Mesodermal cell (in vitro differentiated cells): ENCODE data around the gene PTGES2. TPM values are rescaled to one million over a fixed set of nuclear protein-coding genes. Genes with fewer than 3 reads are reported as not detected.

Source experiments
- H3K27ac ChIP-seq: 2 replicates; pipeline ENCODE4 v1.7.0; 2013; ENCODE audit warnings: mild to moderate bottlenecking, low read depth, low read length, moderate library complexity; ENCODE audit not compliant: severe bottlenecking
- H3K36me3 ChIP-seq: 2 replicates; pipeline ENCODE4 v1.7.1; 2013; ENCODE audit warnings: mild to moderate bottlenecking, low read length, moderate library complexity; ENCODE audit not compliant: control insufficient read depth, insufficient read depth
- H3K4me1 ChIP-seq: one replicate; pipeline ENCODE4 v1.7.1; 2013; ENCODE audit warnings: mild to moderate bottlenecking, low read length; ENCODE audit not compliant: insufficient read depth, control insufficient read depth, poor library complexity, severe bottlenecking
- H3K4me3 ChIP-seq: 2 replicates; pipeline ENCODE4 v1.7.0; 2013; ENCODE audit warnings: low read length, control low read depth, mild to moderate bottlenecking; ENCODE audit not compliant: insufficient read depth, poor library complexity, severe bottlenecking; ENCODE audit errors: extremely low read depth
- H3K9me3 ChIP-seq: 2 replicates; pipeline ENCODE4 v1.7.1; 2013; ENCODE audit warnings: mild to moderate bottlenecking, low read length, moderate library complexity; ENCODE audit not compliant: control insufficient read depth
- WGBS, 2 experiments: methylation state at CpG; one replicate each; pipeline ENCODE4 v1.1.5; 2013; ENCODE audit warnings: missing lambda C conversion rate in 2 of 2; ENCODE audit not compliant: insufficient coverage in 2 of 2; 5-methylcytosine and 5-hydroxymethylcytosine counted together
- polyA plus RNA-seq, 2 experiments: library from polyadenylated mRNA; stranded (reverse); fragments of 50-300 nt; gene quantifications; one replicate each; pipeline ENCODE4 v1.2.3, GENCODE V29; 2013

PTGES2 gene
- polyA plus RNA-seq (2013, experiment 1 of 2): 36.7 TPM
- 30.0 TPM for polyA plus RNA-seq (2013, experiment 2 of 2)

DNA sequence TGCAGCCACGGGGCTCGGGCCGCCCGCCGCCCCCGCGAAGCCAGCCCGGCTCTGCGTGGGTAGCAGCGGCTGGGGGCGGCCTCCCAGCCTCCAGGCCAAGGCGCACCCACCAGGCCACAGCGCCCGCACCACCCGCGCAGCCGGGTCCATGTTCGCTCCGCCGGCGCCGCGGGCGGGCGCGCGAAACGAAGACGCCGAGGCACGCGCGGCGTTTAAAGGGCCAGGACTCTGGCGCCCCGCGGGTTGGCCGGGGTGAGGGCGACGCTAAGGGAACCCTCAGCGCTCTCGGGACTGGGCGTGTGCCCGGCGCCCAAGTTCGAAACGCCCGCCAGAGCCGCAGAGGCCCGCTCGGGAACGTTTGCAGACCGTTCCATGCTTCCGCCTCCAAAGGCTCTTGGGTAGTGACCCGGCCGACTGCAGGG lies at the start of gene PTGES2:
PTGES2 (minus strand) TSS at position 162 of the 422 bp plus-strand sequence; CDS start at position 150, 12 bp downstream.
- peaks cover 6% of the 10 kb centered on the region for H3K9me3 ChIP-seq
- H3K36me3 ChIP-seq: peaks cover 22% of the 10 kb centered on the region
- 0% methylated on average over 40 to 55 of the region's 56 CpGs for WGBS, 2 experiments
- peak within 1 kb of the TSS; percentile 87 for H3K4me3 ChIP-seq
- H3K4me1 ChIP-seq: no peaks in the 10 kb centered on the region
- peak within 1 kb of the TSS; percentile 77 for H3K27ac ChIP-seq

DNA sequence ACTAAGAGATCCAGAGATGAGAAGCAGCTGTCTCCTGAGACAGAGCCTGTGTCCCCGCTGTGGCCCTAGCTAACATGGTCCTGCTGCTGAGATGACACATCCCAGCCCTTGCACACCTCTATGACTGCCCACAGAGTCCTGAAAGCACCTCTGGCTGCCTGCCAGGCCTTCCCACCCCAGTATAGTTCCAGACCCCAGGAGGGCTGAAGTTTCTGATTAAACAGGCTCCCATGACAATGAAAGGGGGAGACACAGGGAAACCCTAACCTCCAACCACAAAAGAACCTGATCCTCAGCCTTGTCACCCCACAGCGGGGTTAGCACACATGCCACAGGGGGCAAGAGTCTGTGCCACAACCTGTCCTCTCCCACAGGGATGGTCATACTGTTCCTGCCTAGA lies 48.2 kb upstream of the PTGES2 start:
- Histone ChIP-seq H3K4me1 (no peaks in the 10 kb centered on the region), H3K9me3 (peaks cover 5% of the 10 kb centered on the region), H3K36me3 (peaks cover 78% of the 10 kb centered on the region), H3K27ac (no peak overlapping the region), H3K4me3 (no peak overlapping the region)
- 94 to 100% methylated on average over 1 to 2 of the region's 2 CpGs for WGBS, 2 experiments

DNA sequence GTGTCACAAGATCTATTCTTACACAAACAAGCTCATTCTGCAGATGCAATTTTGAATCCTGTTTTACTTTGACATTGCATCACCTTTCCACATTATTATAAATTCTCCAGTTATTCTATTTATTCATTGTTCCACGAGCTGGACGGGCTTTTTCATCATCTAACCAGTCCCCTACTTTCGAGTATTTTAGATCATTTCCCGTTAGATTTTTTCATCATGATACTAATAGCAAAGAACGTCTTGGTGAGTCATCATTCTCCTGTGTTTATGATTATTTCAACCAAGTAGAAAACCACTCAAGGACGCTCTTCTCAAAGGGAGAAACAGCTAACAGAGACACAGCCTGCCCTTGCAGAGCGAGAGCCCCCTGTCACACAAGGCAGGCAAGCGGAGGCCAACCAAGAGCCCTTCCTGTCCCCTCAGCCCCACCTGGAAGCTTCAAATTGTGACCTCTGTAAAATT lies 47.6 kb upstream of the PTGES2 start:
- Histone ChIP-seq H3K36me3 (peaks cover 76% of the 10 kb centered on the region), H3K27ac (no peak overlapping the region), H3K4me3 (no peak overlapping the region), H3K9me3 (peaks cover 5% of the 10 kb centered on the region), H3K4me1 (no peaks in the 10 kb centered on the region)
- 81 to 86% methylated on average over 7 of the region's 8 CpGs for WGBS, 2 experiments

- Histone ChIP-seq H3K4me3 (no peak overlapping the region), H3K9me3 (peaks cover 2% of the 10 kb centered on the region), H3K36me3 (peaks cover 76% of the 10 kb centered on the region), H3K27ac (no peak overlapping the region), H3K4me1 (no peaks in the 10 kb centered on the region)
- 86 to 93% methylated on average over 2 to 4 of the region's 4 CpGs for WGBS, 2 experiments
Observed at GRCh38 chr9:128174062-128174461, 46.5 kb upstream of the PTGES2 start.

DNA sequence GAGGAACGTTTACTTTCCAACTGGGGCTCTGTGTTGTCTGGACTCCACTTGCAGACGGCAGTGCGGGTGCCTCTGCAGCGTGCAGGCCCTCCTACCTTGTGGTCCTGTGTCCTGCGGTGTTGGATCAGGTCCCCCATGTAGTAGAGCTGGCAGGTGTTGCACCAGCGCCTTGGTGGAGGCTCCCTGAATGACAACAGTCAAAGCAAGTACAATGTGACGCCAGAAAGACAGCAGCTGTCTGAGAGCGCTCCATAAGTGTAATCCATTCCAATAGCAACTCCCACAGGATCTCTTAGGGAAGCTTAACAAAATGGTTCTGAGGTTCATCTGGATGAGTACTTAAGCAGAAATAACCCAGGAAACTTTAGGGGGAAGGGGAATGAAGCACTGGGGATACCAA lies 42.4 kb upstream of the PTGES2 start:
- Histone ChIP-seq H3K9me3 (no peaks in the 10 kb centered on the region), H3K4me3 (no peak overlapping the region), H3K27ac (no peak overlapping the region), H3K36me3 (peaks cover 75% of the 10 kb centered on the region), H3K4me1 (no peaks in the 10 kb centered on the region)
- WGBS, 2 experiments: 95 to 100% methylated on average over 6 of the region's 8 CpGs

GRCh38 chr9:128169492-128169891 lies 42.0 kb upstream of the PTGES2 start:
- Histone ChIP-seq H3K27ac (no peak overlapping the region), H3K4me1 (no peaks in the 10 kb centered on the region), H3K4me3 (no peak overlapping the region), H3K36me3 (peaks cover 75% of the 10 kb centered on the region), H3K9me3 (no peaks in the 10 kb centered on the region)
- WGBS, 2 experiments: 92 to 94% methylated on average over 6 to 8 of the region's 8 CpGs

DNA sequence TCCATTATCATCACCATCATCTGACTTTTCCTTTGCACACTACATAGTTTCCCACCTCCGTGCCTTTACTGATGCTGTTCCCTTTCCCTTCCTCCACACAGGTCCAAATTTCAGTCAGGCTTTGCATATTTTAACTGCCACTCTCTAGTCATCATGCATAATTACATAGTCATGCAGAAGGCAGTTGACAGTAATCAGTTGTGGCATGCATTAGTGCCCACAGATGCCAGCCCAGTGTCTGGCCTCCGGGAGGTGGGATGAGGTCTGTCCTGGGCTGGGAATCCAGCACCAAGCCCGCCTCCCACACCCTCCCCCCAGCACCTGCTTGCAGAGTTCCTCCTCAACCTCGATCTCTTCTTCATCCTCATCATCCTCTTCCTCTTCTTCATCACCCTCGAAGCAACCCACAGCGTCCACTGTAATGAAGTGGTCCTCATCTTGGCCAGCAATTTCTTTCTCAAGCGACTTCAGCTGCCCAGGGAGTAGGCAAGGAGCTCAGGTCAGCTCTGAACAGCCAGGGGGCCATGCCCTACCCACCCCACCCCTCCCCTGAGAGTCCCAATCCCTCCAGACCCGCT lies 41.3 kb upstream of the PTGES2 start:
- no peak overlapping the region for H3K27ac ChIP-seq
- H3K4me3 ChIP-seq: no peak overlapping the region
- no peaks in the 10 kb centered on the region for H3K9me3 ChIP-seq
- peaks cover 75% of the 10 kb centered on the region for H3K36me3 ChIP-seq
- H3K4me1 ChIP-seq: no peaks in the 10 kb centered on the region
- WGBS, 2 experiments: 95 to 96% methylated on average over 8 of the region's 8 CpGs

- Histone ChIP-seq H3K27ac (no peak overlapping the region), H3K4me3 (no peak overlapping the region), H3K36me3 (peaks cover 86% of the 10 kb centered on the region), H3K4me1 (no peaks in the 10 kb centered on the region), H3K9me3 (no peaks in the 10 kb centered on the region)
- WGBS, 2 experiments: 96 to 100% methylated on average over 3 to 4 of the region's 4 CpGs
Observed at GRCh38 chr9:128167209-128167608, 39.7 kb upstream of the PTGES2 start.

DNA sequence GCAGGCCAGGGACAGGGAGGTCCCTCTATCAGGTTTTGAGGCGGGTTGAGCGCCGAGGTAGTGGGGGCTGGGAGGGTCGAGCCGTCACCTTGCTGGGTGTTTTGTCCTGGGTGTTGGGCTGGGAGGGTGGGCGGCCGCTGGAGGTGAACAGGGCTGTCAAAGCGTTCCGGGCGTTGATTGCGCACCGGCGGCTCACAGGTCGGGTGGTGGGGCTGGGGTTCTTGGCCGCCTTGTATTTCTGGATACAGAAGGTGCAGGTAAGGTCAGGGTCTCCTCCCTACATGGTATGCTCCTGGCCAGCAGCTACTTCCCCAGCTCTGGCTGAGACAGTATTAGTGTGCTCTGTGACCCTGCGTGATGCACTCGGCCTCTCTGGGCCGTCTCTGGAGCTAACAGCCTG lies 38.6 kb upstream of the PTGES2 start:
- Histone ChIP-seq H3K4me1 (no peaks in the 10 kb centered on the region), H3K36me3 (peaks cover 88% of the 10 kb centered on the region), H3K27ac (no peak overlapping the region), H3K4me3 (no peak overlapping the region), H3K9me3 (no peaks in the 10 kb centered on the region)
- 96 to 98% methylated on average over 4 to 15 of the region's 18 CpGs for WGBS, 2 experiments

DNA sequence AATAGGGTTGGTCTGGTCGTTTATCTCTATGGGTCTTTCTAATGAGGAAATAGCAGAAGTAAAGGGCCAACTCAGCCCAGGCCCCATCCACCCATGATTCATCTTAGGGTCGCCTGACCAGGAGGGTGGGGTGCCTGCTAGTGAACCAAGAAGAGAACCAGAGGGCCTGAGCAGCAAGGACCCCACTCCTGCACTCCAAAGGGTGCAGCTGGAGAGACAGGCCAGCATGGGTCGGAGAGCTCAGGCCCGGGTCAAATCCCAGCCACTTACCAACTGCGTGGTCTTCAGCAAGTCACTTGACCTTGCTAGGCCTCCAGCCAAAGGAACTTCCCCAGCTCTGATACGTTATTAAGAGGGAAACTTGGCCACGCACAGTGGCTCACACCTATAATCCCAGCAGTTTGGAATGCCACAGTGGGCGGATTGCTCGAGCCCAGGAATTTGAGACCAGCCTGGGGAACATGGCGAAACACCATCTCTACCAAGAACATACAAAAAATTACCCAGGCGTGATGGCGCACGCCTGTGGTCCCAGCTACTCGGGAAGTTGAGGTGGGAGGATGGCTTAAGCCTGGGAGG lies 36.9 kb upstream of the PTGES2 start:
- no peak overlapping the region for H3K27ac ChIP-seq
- H3K4me3 ChIP-seq: no peak overlapping the region
- no peaks in the 10 kb centered on the region for H3K4me1 ChIP-seq
- H3K36me3 ChIP-seq: peaks cover 73% of the 10 kb centered on the region
- H3K9me3 ChIP-seq: no peaks in the 10 kb centered on the region
- 96% methylated on average over 8 to 9 of the region's 14 CpGs for WGBS, 2 experiments
